ENCODE results near the gene CAMK1D.
"Not testable (repeated sequence)": the region's sequence is repeated elsewhere in the genome, so short reads cannot be mapped to it uniquely, and the experiment has no call there.

CAMK1D gene

DNA sequence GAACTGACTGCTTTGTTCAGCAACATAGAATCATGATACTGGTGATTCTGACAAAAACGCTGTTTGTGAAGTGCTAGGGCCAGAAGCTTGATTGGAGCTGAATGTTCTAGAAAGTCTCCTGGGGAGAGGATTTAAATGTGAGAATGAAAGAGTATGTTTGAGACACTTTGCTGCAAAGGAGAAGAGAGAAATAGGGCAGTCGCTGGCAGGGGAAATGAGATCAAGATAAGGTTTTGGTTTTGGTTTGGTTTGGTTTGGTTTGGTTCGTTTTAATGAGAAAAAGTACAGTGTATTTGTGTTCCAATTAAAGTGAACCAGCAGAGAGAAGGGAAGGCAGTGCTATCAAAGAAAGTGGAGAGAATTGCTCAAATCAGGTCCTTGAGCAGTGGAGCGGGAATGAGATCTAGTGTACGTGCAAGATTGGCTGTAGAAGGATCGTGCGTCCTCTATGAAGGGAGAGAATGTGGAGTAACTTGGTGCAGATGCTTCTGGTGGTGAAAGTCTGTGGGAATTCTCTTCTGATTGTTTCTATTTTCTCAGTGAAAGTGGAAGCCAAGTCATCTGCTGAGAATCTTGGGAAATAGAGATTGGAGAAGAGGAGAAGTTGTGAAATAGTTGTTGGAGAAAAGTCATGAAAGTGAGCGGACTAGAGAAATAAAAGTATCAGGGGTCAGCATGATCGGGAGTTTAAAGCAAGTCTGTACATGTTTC, 381.6 kb downstream of the CAMK1D start:
- DNase-seq, result no peak

DNA sequence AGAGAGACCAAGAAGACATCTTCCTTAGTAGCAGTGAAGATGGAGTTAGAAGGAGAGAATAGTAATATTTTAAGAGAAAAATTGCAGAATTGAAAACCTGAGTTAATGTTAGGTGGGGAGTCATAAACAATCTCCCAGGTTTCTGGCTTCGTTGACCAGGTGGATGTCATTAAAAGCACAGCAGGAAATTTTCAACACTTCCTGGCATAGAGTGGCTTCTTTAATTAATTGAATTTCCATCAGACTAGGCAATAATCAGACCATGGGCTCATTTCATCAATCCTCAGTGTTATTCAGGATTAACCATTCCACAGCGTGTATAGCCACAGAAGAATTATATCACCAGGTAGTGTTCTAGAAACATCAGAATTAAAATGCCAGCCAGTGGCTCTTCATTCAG, 383.9 kb downstream of the CAMK1D start:
- DNase-seq, result no peak

DNA sequence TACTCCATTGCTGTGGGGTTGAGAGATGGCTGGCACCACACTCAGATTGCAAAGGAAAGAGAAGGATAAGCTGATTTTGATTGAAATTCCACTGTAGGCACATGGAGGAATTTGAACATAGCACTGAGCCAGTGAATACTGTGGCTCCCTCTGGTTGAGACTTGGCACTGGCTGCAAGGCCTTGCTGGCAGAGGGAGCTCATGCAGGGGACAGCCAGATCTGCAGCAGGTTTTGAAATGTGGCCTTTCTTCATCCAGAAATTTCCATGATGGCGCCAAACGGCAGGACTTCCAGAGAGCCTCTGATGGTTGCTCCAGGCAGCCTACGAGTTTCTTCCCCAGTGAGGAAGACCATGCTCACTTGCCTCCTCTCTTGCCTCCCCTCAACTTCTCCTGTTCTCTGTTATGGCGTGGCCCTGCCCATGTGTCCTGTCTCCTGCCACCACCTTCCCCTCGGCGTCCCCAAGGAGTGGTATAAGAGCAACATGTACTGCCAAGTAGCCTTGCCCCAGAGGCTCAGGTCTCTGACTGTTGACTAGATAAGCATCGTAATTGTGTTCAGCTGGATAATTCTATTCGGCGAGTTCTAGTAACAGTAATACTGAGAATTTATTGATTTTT, 386.6 kb downstream of the CAMK1D start:
- no peak for DNase-seq

DNA sequence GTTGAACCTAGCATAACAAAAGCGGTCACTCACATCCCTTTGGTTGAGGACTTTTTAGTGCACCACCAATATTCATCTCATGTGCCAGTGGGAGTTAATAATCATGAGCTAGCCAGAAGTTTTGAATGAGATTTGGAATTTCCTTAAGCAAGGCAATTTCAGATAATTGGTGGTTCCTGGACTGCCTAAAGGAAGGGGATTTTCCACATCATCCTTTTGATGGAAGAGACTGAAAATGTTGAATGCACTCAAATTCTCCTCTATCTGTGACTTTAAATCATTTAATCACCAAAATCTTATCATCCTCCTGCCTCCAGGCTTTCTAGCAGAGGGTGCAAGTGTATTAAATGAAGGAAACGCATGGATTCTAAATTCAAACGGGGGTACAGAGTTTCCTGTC, 391.5 kb downstream of the CAMK1D start:
- no peak for DNase-seq

DNA sequence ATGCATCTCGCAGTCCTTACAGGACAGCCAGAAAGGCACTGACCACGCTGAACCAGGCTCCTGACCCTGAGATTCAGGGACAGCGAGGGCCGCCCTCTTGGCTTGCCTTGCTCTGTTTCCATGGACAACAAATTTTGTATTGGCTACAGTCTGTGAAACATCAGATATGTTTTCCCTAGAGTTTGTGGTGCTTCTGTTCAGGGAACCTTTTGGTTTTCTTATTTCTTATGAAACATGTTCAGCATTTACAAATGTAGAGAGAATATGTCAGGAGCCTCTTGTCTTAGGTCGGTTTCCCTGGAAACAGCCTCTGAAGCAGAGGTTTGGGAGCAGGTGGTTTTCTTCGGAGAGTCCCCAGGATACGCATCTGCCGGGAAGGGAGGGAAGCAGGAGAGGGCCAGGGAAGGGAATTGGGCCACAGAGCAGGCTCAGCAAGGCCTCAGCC, 392.0 kb downstream of the CAMK1D start:
- no peak for DNase-seq

DNA sequence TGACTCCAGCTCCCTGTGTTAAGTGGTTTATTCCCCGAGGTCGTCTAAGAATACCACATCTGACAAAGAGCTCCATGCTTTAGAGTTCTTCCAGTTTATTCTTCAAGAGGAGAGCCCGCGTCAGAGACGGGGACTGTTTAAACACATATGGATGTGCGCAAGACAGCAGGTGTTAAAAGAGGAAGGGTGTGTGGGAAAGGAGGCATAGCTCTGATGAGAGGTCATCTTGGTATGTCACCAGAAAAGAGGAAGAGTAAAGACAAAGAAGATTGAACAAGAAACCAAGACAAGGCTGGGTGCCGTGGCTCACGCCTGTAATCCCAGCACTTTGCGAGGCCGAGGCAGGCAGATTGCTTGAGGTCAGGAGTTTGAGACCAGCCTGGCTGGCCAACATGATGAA, 393.4 kb downstream of the CAMK1D start:
- no peak for DNase-seq

DNA sequence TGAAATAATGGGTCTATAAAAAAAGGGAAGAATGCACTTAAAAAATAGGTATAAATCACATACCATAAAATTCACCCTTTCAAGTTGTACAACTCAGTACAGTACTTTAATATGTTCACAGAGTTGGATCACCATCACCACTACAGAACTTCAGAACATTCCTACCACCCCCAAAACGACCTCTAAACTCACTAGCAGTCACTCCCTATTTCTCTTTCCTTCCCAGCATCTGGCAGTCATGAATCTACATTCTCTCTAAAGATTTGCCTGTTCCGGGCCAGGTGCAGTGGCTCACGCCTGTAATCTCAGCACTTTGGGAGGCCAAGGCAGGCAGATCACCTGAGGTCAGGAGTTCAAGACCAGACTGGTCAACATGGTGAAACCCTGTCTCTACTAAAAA, 394.1 kb downstream of the CAMK1D start:
- not testable (repeated sequence) for DNase-seq

DNA sequence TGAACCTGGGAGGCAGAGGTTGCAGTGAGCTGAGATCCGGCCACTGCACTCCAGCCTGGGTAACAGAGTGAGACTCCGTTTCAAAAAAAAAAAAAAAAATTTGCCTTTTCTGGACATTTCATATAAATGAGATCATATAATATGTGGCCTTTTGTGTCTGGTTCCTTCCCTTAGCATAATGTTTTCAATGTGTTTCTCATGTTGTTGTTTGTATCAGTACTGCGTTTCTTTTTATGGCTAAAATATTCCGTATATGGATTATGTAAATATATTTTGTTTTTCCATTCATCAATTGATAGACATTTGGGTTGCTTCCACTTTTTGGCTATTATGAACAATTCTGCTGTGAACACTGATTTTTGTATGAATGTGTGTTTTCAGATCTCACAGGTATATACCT, 394.6 kb downstream of the CAMK1D start:
- no peak for DNase-seq

DNA sequence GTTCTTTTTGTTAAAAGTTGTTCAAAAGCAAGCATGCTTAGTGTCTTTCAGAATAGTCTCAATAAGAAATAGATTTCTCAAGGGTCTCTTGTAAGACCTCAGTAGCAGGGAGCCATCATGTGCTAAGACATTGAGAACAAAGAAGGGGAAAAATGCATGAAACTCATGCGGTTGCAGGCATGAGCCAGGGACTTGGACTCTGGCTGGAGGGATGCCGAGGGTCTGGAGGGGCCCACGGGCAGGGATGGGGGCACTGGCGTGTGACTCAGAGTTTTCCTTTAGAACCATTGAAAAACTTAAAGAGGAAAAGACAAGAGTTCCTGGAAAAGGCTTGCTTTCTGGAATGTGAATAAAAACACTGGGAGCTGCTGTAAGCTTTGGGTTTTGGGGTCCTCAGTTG, 398.8 kb downstream of the CAMK1D start:
- no peak for DNase-seq

DNA sequence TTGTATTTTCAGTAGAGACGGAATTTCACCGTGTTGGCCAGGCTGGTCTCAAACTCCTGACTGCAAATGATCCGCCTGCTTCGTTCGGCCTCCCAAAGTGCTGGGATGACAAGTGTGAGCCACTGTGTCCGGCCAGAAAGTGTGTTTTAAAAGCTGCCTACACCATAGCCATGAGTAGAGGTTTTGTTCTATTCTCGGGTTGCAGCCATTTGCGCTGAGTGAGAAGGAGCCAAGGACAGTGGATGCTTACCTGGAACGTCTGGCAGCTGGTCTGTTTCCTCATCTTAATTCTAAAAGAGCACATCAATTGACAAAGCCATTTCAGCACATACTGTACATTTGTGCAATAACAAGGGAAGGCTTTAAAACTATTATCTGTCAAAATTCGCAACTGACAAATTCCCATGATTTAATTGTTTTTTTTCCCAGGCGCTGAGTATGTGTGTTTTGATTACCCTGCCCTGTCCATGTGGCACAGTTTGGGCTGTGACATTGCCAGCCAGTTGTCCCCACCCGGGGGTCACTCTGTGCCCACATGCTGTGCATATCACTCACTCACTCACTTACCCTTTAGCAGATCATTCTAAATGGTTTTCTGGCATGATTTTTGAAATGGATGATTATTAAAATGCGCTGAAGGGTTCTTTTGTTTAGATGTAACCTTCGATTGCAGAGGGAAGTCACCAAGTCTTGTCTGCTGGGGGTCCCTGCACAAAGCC, 400.6 kb downstream of the CAMK1D start:
- no peak for DNase-seq

DNA sequence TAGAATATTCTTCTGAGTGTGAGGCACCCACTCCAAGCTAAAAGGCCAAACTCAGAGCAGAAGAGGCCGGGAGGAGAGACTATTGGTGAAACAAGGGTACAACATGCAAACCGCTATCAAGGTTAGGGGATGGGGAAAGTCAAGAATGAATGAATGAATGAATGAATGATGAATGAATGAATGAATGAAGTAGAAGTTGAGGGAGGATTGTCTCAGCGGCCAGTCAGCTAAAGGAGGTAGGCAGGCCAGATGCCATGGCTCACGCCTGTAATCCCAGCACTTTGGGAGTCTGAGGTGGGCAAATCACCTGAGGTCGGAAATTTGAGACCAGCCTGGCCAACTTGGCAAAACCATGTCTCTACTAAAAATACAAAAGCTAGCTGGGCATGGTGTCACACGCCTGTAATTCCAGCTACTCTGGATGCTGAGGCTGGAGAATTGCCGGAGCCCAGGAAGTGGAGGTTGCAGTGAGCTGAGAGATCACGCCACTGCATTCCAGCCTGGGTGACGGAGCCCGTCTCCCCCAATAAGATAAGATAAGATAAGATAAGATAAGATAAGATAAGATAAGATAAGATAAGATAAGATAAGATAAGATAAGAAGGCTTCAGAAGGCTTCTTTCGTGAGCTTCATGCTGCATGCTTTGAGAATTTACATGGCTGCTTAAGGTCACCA, 401.3 kb downstream of the CAMK1D start:
- DNase-seq, result no peak

DNA sequence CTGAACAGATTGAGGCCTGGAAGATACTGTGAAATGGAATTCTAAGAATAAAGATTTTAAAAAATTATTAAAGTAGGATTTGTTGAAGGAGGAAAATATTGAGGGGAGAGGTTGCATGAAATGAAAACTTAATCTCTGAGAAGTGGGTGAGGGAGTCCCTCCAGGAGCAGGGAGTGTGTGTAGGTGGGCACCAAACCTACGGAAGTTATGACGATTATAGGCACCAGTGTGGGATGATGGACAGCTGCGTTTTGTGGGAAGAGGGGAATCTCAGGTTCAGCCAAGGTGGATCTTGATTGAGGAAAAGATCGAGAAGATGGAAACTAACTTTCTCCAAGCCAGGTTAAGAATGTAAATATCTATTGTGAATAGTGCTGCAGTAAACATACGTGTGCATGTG, 405.7 kb downstream of the CAMK1D start:
- DNase-seq, result no peak

DNA sequence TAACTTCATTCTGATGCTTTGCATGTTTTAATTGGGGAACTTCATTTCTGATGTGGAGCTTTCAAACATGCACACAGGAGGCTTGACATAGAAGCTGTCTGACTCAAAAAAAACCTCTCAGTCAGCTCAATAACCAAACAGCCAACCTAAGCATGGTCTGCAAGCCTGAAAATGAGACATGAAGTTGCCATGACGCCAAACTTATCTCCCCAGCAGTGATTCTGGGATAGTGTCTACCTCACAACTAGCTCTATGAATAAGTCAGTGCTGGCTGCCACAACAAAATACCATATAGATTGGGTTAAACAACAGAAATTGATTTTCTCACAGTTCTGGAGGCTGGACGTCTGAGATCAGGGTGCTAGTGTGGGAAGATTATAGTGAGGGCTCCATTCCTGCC, 408.0 kb downstream of the CAMK1D start:
- no peak for DNase-seq

DNA sequence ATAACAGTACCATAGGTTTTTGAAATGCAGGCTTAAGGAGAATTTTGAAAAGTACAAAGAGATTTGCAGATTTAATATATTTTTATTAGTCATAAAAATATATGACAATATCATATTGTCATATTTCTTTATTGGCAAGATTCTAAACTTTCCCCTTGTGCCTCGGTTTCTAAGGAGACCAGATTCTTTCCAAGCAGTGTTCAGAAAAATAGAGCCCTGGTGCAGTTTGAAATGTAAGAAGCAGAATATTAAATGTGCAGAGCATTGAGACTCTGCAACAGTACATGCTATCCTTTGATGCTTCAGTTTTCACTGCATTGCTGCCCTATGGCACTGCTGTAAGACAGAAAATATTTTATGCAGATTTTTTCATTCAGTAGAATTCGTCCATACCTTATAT, 408.9 kb downstream of the CAMK1D start:
- DNase-seq, result no peak

DNA sequence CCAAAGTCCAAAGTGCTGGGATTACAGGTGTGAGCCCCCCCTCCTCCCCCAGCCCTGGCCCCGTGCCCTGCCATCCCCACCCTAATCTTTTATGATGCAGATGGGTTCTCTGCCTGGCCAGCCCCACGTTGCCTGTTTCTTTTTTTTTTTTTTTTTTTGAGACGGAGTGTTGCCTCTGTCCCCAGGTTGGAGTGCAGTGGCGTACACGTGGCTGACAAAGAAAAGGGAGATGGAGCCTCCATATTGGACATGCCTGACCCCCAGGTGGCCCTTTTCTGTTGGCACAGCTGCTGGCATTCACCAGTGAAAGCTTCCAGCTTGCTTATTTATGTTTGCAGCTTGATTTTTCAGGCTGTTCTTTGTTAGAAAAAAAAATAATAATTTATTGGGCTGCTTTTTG, 416.9 kb downstream of the CAMK1D start:
- DNase-seq, result no peak

DNA sequence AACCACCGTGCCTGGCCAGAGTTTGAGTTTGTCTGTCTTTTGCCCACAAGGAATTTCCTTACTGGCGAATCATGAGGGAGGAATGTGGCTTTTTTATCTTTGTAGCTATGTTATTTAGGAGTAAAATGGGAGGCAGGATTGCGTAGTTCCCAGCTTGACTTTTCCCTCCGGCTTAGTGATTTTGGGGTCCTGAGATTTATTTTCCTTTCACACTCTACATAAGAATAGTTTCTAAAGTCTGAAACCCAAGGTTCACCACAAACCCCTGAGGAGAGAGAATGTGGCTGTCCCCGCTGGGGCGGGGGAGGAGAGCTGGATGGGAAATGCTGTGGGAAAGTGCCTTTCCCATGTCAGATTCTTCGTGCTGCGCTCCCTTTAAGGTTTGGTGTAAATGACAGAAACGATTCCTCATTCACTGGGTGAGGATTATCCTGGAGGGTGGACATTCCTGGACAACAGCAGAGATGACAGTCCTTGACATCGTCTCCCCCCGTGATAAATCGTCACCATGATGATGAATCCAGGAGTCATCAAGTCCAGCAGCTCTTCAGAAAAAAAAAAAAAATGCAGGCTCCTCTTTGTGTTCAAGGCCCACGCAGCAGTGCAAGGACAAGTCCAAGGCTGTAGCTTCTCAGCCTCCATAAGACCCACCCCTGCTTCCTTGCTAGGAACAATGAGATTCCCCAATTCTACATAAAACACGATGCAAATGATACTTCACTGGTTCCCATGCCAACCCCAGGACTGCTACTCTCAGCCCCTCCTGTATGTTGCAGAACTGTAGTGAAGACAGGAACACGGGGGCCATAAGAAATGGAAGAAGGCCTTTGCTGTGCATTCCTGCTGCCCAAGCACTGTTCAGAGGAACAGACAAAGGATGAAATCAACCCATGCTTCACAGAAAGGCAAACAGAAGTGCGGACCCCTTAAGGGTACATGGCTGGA, 419.1 kb downstream of the CAMK1D start:
- no peak for DNase-seq

DNA sequence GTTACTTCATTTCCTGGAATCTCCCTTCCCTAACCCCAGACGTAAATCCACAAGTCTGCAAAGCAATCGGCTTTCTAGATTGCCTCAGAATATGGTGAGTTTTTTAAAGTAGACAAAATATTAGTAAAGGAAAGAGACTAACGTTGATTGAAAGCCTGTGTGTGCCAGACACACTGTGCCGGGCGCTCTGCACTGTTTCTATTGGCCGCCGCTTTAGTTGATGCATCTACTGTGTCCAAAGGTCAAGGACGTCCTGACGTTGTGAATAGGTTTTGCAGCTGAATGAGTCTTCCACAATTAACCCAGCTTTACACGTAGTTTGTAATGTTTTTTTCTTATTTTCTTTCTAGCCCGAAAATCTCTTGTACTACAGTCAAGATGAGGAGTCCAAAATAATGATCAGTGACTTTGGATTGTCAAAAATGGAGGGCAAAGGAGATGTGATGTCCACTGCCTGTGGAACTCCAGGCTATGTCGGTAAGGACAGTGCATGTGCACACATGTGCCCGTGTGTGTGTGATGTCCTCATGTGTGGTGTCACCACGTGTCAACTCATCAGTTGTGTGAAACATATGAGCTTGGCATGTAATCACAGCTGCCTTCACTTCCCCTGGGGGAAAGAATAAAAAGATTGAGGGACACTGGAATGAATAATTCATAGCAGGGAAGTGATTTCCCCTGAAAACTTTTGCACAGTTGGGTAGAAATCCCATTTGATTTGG, 420.1 kb downstream of the CAMK1D start:
- DNase-seq, result no peak

DNA sequence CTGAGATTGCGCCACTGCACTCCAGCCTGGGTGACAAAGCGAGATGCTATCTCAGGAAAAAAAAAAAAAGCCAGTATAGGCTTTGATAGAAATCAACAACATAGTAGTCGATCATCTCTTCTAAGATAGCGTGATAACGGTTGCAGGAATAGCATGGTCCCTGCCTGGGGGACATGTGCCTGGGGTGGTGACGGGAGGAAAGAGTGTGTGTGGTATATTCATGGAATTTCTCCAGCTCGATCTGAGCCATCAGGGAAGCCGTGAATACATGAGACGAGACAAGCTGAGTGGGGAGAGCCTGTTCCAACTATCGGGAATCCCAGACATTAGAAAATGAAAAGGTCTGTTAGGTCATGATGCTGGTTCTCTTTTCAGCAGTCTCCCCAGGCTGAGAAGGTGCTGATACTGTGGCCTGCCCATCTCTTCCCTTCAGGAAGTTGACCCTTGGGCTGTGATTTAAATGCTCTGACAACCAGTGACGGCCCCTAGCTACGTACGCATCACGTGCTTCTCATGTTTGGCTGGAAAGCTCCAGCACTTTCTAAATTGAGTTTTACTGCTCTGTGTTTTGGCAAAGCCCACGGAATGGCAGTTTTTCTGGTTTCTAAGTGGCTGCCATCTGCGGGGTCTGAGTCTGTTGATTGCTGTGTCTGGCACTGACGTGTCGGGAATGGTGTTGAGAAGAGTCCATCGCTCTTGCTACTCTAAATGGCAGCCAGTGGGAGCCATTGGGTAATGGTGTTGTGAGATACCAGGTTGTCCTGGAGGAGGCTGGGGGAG, 422.8 kb downstream of the CAMK1D start:
- no peak for DNase-seq

DNA sequence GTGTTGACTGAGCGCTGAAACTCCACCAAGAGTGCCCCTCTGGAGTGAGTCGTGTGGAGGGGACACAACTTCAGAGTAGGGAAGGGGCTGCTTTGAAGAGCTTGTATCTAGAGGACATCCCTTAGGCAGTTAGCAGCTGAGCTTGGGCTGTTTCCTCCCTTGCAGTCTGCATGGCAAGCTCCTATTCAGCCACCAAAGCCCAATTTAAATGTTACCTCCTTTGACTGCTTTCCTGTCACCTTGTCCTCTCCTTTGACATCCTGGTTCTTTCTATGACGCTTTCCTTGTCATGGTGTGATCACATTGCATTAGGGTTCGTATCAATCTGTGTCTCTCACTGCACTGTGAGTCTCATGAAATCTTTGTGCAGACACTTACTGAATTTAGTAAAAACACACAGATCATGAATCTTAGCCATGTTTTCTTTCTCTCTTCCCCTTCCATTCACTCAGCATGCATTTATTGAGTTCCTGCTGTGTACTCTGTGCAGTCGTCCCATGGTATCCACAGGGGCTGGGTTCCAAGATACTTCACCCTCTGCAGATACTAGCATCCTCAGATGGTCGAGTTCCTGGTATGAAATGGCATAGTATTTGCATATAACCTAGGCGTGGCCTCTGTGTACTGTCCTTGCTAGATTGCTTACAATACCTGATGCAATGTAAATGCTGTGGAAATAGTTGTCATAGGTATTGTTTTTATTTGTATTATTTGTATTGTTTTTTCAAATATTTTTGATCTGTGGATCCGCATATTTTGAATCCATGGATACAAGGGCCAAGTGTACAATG, 423.6 kb downstream of the CAMK1D start:
- DNase-seq, result no peak
